Lung (tissue), 12 donors: ENCODE results near the gene HEPACAM. TPM values are rescaled to one million over a fixed set of nuclear protein-coding genes. Genes with fewer than 3 reads are reported as not detected.
A peak's percentile ranks its signal among the peaks of the same experiment; 100 is the strongest.

Experiments
- ATAC-seq: fragments of 200-7000 bp; cut with Tn5 transposase; one replicate; pipeline ENCODE4 v1.9.1; 2020; ENCODE audit warnings: moderate number of reproducible peaks; ENCODE audit not compliant: insufficient read depth, low FRiP score
- DNase-seq, 3 donors: peaks; one replicate each; pipeline ENCODE4 v3.0.0-alpha.2; 2013 to 2017
- H3K27ac ChIP-seq, 2 donors: one replicate each; pipeline ENCODE4 v1.5.1; 2013; ENCODE audit warnings: mild to moderate bottlenecking in 2 of 2, moderate library complexity in 2 of 2, control low read depth in 1 of 2, inconsistent platforms in 1 of 2, low read depth in 1 of 2, low read length in 1 of 2
- H3K27me3 ChIP-seq, 3 donors: one replicate each; pipeline ENCODE4 v1.5.1; 2013; ENCODE audit warnings: low read length in 2 of 3; ENCODE audit not compliant: control insufficient read depth in 3 of 3, insufficient read depth in 3 of 3
- H3K36me3 ChIP-seq, 4 donors: one replicate each; pipeline ENCODE4 v1.5.1; 2013; ENCODE audit warnings: low read length in 4 of 4, mild to moderate bottlenecking in 1 of 4, moderate library complexity in 1 of 4; ENCODE audit not compliant: control insufficient read depth in 4 of 4, insufficient read depth in 4 of 4
- H3K4me1 ChIP-seq, 5 donors: one replicate each; pipeline ENCODE4 v1.5.1; 2013; ENCODE audit warnings: low read length in 5 of 5, mild to moderate bottlenecking in 2 of 5, moderate library complexity in 1 of 5; ENCODE audit not compliant: control insufficient read depth in 5 of 5, insufficient read depth in 5 of 5
- H3K4me3 ChIP-seq: one replicate; pipeline ENCODE4 v1.5.1; 2013; ENCODE audit warnings: mild to moderate bottlenecking, control low read depth, moderate library complexity
- H3K9ac ChIP-seq, 2 donors: one replicate each; pipeline ENCODE4 v1.5.1; 2013; ENCODE audit warnings: low read length in 2 of 2, control low read depth in 1 of 2; ENCODE audit not compliant: insufficient read depth in 1 of 2
- H3K9me3 ChIP-seq, 4 donors: one replicate each; pipeline ENCODE4 v1.5.1; 2013; ENCODE audit warnings: low read length in 3 of 4, mild to moderate bottlenecking in 1 of 4, moderate library complexity in 1 of 4; ENCODE audit not compliant: control insufficient read depth in 4 of 4, insufficient read depth in 3 of 4
- CTCF ChIP-seq: IDR thresholded peaks from 2 replicates; pipeline ENCODE4 v1.5.1; 2012; ENCODE audit warnings: mild to moderate bottlenecking; ENCODE audit errors: control extremely low read depth, extremely low read depth
- WGBS, 2 donors: extraction: QIAGEN DNeasy Blood & Tissue Kit; methylation state at CpG; one replicate each; pipeline ENCODE4 v1.1.7; 2013; 5-methylcytosine and 5-hydroxymethylcytosine counted together
- polyA plus RNA-seq, 2 donors: library from polyadenylated mRNA; stranded (reverse); fragments of 200-250 nt; gene quantifications; one replicate each; pipeline ENCODE4 v1.2.1, GENCODE V29; 2013
- total RNA-seq, 2 donors: library from RNA; depleted of rRNA in 1 of 2; stranded (reverse); fragments of >200 nt in 1 of 2; gene quantifications; one replicate each; pipeline ENCODE4 v1.2.1, GENCODE V29; 2014 to 2021
- donor health status: control.
- donor health status: control.
- donor health status: Bipolar disorder and iron deficiency.
- donor health status: healthy.
- donor health status: DM: yes; HTN: yes; CAD: no.

HEPACAM gene
- total and polyA plus RNA-seq, 4 donors, result 0.02 TPM; not detected in 3

- peaks cover 0 to 22% (median 7%) of the 10 kb centered on the region in 3 donors for H3K27me3 ChIP-seq
- no peaks in the 10 kb centered on the region for H3K36me3 ChIP-seq
- DNase-seq, result no peak
- no peaks in the 10 kb centered on the region for H3K9me3 ChIP-seq
- peak overlapping the region; percentile 44 to 47 for H3K9ac ChIP-seq
- H3K4me3 ChIP-seq, result peak overlapping the region; percentile 22
- H3K27ac ChIP-seq, result peak overlapping the region in 1 of 2 donors; percentile 20
- peaks cover 0 to 19% (median 3%) of the 10 kb centered on the region in 5 donors for H3K4me1 ChIP-seq
- WGBS, 2 donors, result 10 to 14% methylated on average over 30 of the region's 30 CpGs
- TF ChIP-seq CTCF, result no peak
- ATAC-seq, result no peak
Measured at GRCh38 chr11:124876818-124877630, 58.8 kb downstream of the HEPACAM start.

- H3K27ac ChIP-seq, result peak overlapping the region; percentile 37 to 87
Measured at GRCh38 chr11:124875943-124876817, 59.7 kb downstream of the HEPACAM start.

GRCh38 chr11:124875401-124875800 is 60.4 kb downstream of the HEPACAM start:
- no peak for TF ChIP-seq CTCF
- WGBS, 2 donors, result 61 to 65% methylated on average over 3 of the region's 3 CpGs
- H3K27me3 ChIP-seq, result peaks cover 0 to 38% (median 22%) of the 10 kb centered on the region in 3 donors
- no peak overlapping the region for H3K27ac ChIP-seq
- no peak overlapping the region for H3K9ac ChIP-seq
- no peaks in the 10 kb centered on the region for H3K9me3 ChIP-seq
- no peak for DNase-seq
- no peak overlapping the region for H3K4me3 ChIP-seq
- H3K36me3 ChIP-seq, result no peaks in the 10 kb centered on the region
- H3K4me1 ChIP-seq, result peaks cover 0 to 19% (median 3%) of the 10 kb centered on the region in 5 donors
- no peak for ATAC-seq

More at GRCh38 chr11:124875943-124876817, 59.7 kb downstream of the HEPACAM start:
- no peaks in the 10 kb centered on the region for H3K36me3 ChIP-seq
- H3K27me3 ChIP-seq, result peaks cover 0 to 30% (median 15%) of the 10 kb centered on the region in 3 donors
- H3K9me3 ChIP-seq, result no peaks in the 10 kb centered on the region
- H3K4me3 ChIP-seq, result peak overlapping the region; percentile 22
- H3K4me1 ChIP-seq, result peaks cover 0 to 19% (median 3%) of the 10 kb centered on the region in 5 donors
- peak; percentile 63 for TF ChIP-seq CTCF
- ATAC-seq (peak; percentile 88), DNase-seq (peak; percentile 97 to 98 (median 97))
- 1 to 2% methylated on average over 62 to 69 of the region's 69 CpGs for WGBS, 2 donors
- H3K9ac ChIP-seq, result peak overlapping the region; percentile 43 to 61
